GM18858 (cell line): ENCODE data around the gene ANKRD33B.
A peak's percentile ranks its signal among the peaks of the same experiment; 100 is the strongest.
"Not testable (repeated sequence)": the region's sequence is repeated elsewhere in the genome, so short reads cannot be mapped to it uniquely, and the experiment has no call there.

ENCODE experiments used
- ATAC-seq: cut with Tn5 transposase; IDR thresholded peaks from one replicate; pipeline ENCODE4 v1.9.1; 2021; ENCODE audit not compliant: unreplicated experiment

The ANKRD33B gene

DNA sequence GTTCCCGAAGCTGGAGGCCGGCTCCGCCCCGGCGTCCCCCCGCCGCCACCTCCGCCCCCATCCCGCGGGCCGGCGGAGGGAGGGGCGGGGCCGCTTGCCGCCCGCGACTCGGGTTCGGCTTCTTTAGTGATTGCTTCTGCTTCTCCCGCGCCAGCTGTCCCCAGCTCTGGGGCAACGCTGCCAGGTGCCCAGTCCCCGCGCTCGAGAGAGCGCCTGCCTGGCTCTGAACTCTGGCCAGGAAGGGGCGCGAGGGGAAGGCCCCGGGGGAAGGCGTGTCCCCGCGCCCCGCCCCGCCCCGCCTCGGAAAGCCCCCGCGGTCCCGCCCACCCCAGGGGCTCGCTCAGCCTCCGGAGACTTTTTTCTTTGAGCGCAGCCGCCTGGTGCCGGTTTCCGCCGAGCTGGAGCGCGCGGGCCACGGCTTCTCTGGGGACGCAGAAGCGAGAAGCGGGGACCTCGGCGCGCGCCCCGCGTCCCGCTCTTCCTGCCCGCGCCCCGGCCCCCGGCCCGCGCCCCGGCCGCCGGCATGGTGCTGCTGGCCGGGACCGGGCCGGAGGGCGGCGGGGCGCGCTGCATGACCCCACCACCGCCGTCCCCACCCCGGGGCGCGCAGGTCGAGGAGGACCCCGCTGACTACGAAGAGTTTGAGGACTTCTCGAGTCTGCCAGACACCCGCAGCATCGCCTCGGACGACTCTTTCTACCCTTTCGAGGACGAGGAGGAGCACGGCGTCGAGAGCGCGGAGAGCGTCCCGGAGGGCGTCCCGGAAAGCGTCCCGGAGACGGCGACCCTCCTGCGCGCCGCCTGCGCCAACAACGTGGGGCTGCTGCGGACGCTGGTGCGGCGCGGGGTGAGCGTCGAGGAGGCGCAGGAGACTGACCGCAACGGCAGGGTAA, at the start of gene ANKRD33B:
Gene ANKRD33B (plus strand): TSS at position 126 of the 893 bp plus-strand sequence. CDS start 398 bp downstream, at position 524.
- peak; percentile 41 for ATAC-seq

GRCh38 chr5:10514572-10514971, 49.3 kb upstream of the ANKRD33B start:
- ATAC-seq: not testable (repeated sequence)

- no peak for ATAC-seq
Measured at GRCh38 chr5:10515492-10515891, 48.4 kb upstream of the ANKRD33B start.

- no peak for ATAC-seq
Measured at GRCh38 chr5:10518347-10518746, 45.5 kb upstream of the ANKRD33B start.

- ATAC-seq: no peak
Measured at GRCh38 chr5:10519729-10520128, 44.1 kb upstream of the ANKRD33B start.

GRCh38 chr5:10520706-10521105, 43.2 kb upstream of the ANKRD33B start:
- ATAC-seq: no peak

- no peak for ATAC-seq
Measured at GRCh38 chr5:10521466-10522223, 42.2 kb upstream of the ANKRD33B start.

DNA sequence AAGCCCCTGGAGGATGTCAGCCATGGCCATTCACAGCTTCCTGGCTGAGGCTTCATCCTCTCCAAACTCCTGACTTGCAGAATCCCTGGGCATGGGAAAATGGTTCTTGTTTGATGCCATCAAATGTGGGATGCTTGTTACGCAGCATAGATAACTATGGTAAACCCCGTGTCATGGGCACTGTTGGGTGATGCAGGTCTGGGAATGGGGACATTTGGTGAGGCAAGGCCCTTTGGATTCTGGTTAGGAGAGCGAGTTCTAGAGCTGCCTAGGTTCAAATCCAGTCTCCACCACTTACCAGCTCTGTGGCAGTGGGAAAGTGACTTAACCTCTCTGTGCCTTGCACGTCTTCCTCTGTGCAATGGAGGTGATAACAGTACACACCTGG, 41.7 kb upstream of the ANKRD33B start:
- no peak for ATAC-seq

- no peak for ATAC-seq
Measured at GRCh38 chr5:10524376-10525123, 39.3 kb upstream of the ANKRD33B start.

GRCh38 chr5:10525124-10525495, 38.8 kb upstream of the ANKRD33B start:
- ATAC-seq: peak; percentile 55

DNA sequence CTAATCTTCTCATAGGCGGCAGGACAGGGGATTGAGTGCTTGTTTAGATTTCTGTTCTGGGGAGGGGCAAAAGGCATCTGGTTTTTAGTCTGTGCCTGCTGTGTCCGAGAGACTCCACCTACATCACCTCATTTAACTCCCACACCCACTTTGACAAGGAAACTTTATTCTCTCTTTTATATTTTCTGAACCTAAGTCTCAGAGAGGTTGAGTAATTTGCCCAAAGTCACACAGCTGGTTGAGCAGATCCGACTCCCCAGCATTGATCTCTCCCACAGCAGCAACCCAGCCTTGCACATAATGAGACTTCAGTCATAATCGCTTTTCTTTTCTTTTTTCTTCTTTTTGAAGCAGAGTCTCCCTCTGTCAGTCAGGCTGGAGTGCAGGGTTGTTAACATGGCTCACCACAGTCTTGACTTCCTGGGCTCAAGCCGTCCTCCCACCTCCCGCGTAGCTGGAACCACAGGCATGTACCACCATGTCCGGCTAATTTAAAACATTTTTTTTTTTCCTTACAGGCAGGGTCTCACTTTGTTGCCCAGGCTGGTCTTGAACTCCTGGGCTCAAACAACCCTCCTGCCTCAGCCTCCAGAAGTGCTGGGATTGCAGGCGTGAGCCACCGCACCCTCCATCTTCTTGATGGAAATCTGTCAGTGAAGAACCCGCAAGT, 36.5 kb upstream of the ANKRD33B start:
- ATAC-seq: no peak

DNA sequence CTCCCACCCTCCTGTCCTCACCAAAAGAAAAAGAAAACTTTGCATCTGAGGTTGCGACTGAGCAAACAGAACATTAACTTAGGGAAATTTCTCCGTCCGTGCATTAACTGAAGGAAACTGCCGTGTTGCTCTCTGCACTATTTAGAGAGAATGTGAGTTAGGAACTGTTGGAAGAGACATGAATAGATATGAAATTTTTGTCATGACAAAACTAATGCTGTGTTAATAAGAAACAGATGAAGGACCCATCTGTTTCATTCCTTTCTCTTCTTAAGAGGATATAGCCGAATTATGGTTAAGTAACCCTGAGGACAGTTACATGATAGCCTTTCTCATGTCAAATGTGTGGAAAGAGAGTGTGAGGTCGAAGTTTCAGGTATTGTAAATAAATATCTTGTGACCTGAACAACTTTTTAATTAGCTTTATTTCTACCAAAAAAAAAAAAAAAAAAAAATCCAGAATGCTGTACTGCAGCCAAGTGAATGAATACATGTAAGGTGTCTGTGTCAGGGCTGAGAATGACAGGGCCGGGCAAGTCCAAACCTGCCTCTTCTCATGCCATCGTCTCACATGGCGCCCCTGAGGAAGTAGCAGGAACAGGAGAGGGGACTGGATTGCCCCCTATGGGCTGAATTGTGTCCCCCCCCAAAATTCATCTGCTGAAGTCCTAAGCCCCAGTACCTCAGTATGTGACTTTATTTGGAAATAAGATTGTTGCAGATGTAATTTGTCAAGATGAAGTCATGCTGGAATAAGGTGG, 35.6 kb upstream of the ANKRD33B start:
- ATAC-seq: no peak

DNA sequence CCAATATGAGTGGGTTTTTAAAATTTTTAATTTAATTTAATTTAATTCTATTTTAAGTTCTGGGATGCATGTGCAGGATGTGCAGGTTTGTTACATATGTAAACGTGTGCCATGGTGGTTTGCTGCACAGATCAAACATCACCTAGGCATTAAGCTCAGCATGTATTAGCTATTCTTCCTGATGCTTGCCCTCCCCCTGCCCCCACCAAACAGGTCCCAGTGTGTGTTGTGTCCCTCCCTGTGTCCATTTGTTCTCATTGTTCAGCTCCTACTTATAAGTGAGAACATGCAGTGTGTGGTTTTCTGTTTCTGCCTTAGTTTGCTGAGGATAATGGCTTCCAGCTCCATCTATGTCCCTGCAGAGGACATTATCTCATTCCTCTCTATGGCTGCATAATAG, 35.0 kb upstream of the ANKRD33B start:
- ATAC-seq: no peak

- ATAC-seq: no peak
Measured at GRCh38 chr5:10530601-10531320, 33.1 kb upstream of the ANKRD33B start.

DNA sequence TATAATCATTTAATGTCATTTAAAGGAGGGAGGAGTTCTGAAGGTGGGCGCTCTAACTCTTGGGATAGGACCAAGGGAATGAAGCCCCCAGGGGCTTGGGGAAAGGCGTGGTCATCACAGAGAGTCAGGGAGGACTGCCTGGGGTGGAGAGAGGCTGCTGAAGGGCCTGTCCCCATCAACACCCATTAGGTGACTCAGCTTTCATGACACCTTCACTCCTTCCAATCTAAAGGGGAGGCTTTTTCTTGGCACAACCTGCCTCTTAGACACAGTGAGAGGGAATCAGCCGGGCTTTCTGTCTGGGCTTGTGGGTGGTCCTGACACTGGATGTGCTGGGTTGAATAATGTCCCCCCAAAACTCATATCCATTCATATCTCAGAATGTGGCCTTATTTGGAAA, 31.4 kb upstream of the ANKRD33B start:
- ATAC-seq: no peak

- ATAC-seq: no peak
Measured at GRCh38 chr5:10533226-10533625, 30.6 kb upstream of the ANKRD33B start.

- ATAC-seq: no peak
Measured at GRCh38 chr5:10534561-10535530, 29.0 kb upstream of the ANKRD33B start.

GRCh38 chr5:10536511-10536910, 27.4 kb upstream of the ANKRD33B start:
- no peak for ATAC-seq
